DND-41 (cell line): ENCODE measurements around the gene TOMM6.

Source experiments
- EZH2 ChIP-seq: IDR thresholded peaks from 3 replicates; pipeline ENCODE4 v1.6.1; 2012; ENCODE audit warnings: borderline replicate concordance, low read depth, mild to moderate bottlenecking, moderate library complexity, low read length, inconsistent platforms; ENCODE audit not compliant: severe bottlenecking
- TF ChIP-seq, protein P1 (sequence below): IDR thresholded peaks from 2 replicates; pipeline ENCODE4 v1.5.1; 2012; ENCODE audit warnings: borderline replicate concordance, low read length, moderate library complexity, mild to moderate bottlenecking; ENCODE audit not compliant: poor library complexity, severe bottlenecking; ENCODE audit errors: extremely low read depth

DNA sequence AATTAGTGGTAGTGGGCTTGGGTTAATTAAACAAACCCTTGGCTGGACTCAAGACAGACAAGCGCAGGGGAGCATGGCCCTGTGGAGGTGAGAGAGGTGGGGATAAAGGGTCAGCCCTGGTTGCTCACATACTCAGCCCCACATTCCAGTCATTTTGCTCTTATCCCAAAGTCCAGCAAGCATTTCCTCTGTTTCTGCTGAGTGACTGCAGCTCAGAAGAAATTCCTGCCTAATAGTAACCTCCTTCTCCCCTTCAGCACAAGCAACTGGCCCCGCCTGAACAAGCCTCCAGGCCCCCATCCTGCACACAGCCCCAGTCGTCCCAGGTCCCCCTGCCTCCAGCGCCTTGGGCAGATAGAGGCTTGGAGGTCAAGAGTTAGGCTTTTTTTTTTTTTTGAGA is 48.5 kb upstream of the TOMM6 start:
- TF ChIP-seq, protein P1, sequence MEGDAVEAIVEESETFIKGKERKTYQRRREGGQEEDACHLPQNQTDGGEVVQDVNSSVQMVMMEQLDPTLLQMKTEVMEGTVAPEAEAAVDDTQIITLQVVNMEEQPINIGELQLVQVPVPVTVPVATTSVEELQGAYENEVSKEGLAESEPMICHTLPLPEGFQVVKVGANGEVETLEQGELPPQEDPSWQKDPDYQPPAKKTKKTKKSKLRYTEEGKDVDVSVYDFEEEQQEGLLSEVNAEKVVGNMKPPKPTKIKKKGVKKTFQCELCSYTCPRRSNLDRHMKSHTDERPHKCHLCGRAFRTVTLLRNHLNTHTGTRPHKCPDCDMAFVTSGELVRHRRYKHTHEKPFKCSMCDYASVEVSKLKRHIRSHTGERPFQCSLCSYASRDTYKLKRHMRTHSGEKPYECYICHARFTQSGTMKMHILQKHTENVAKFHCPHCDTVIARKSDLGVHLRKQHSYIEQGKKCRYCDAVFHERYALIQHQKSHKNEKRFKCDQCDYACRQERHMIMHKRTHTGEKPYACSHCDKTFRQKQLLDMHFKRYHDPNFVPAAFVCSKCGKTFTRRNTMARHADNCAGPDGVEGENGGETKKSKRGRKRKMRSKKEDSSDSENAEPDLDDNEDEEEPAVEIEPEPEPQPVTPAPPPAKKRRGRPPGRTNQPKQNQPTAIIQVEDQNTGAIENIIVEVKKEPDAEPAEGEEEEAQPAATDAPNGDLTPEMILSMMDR = no peak
- TF ChIP-seq EZH2 = no peak
